ENCODE measurements around the gene SEZ6L2. TPM values are rescaled to one million over a fixed set of nuclear protein-coding genes. Genes with fewer than 3 reads are reported as not detected.
A peak's percentile ranks its signal among the peaks of the same experiment; 100 is the strongest.

Gene SEZ6L2
- total and polyA plus RNA-seq, 2 of the 8 experiments (the other 6 are each of a cell fraction or from before 2014, with no cell fraction given), result 43.5 to 47.7 TPM

DNA sequence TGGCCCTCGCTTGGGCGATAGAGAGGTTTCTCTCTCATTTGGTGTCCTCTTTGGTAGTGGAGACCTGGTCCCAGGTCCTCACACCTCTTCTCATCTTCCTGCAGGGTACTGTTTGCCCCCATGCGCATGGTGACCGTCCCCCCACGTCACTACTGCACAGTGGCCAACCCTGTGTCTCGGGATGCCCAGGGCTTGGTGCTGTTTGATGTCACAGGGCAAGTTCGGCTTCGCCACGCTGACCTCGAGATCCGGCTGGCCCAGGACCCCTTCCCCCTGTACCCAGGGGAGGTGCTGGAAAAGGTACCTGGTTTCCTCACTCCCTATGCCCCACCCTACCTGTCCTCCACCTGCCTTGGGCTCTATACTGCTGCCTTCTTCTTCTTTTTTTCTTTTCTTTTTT, 68.6 kb downstream of the SEZ6L2 start:
- H3K27ac ChIP-seq (ENCODE audit: low read depth, low read length), result no peak overlapping the region
- no peak overlapping the region for H2BK20ac ChIP-seq (ENCODE audit: low read length)
- no peak overlapping the region for H3K4ac ChIP-seq (replicated peaks; ENCODE audit: insufficient read length, low read depth, low read length)
- no peak for FAIRE-seq
- no peak overlapping the region for H3K23ac ChIP-seq (ENCODE audit: insufficient read length)
- H3K4me2 ChIP-seq (ENCODE audit: insufficient read depth in 1 of 2, low read depth in 2 of 2, low read length in 2 of 2), result no peak overlapping the region
- ChIA-PET POLR2A (ENCODE audit: partially characterized antibody) (no interaction called here), CTCF (ENCODE audit: partially characterized antibody) (no interaction called here)
- H3K79me1 ChIP-seq (ENCODE audit: low read depth, low read length), result no peaks in the 10 kb centered on the region
- H3K23me2 ChIP-seq (ENCODE audit: low read depth, low read length), result no peaks in the 10 kb centered on the region
- no peak overlapping the region for H4K5ac ChIP-seq (ENCODE audit: insufficient read length, low read depth, low read length)
- no peak overlapping the region for H2BK5ac ChIP-seq (ENCODE audit: low read depth, low read length)
- no peak overlapping the region for H2AFZ ChIP-seq (ENCODE audit: low read length)
- H3K56ac ChIP-seq (replicated peaks; ENCODE audit: insufficient read length, low read depth, low read length), result no peak overlapping the region
- H3K79me2 ChIP-seq (ENCODE audit: control insufficient read depth in 1 of 2, insufficient read depth in 2 of 2, low read length in 2 of 2), result no peaks in the 10 kb centered on the region
- H3K18ac ChIP-seq (ENCODE audit: extremely low read depth, low read length), result no peak overlapping the region
- DNase-seq (ENCODE audit: low read depth in 1 of 2, low spot score in 2 of 2), result no peak
- H3K36me3 ChIP-seq (ENCODE audit: control insufficient read depth in 2 of 4, insufficient read depth in 4 of 4, low read length in 3 of 4), result no peaks in the 10 kb centered on the region
- H3K27me3 ChIP-seq (replicated peaks in 1 of 4; ENCODE audit: control insufficient read depth in 3 of 4, extremely low read depth in 1 of 4, insufficient read depth in 3 of 4, low read length in 3 of 4), result 0 out of 7 replicates have a peak, but pooled peaks cover 0 to 3% (median 0%) of the 10 kb centered on the region in 4 experiments
- H4K8ac ChIP-seq (ENCODE audit: extremely low read depth, insufficient read depth, low read length), result no peak overlapping the region
- TF ChIP-seq CBX8 (IDR thresholded peaks at IDR 0.05; ENCODE audit: borderline replicate concordance, low read depth, low read length) (no peak), POLR2A (IDR thresholded peaks at IDR 0.05; ENCODE audit: control extremely low read depth in 1 of 2, low read depth in 2 of 2, low read length in 2 of 2) (no peak), SUZ12 (IDR thresholded peaks at IDR 0.05; ENCODE audit: low read length) (no peak), EZH2 (IDR thresholded peaks at IDR 0.05; ENCODE audit: low read depth, low read length, severe bottlenecking) (no peak), EP300 (IDR thresholded peaks at IDR 0.05; ENCODE audit: borderline replicate concordance in 1 of 2, low read depth in 2 of 2, low read length in 2 of 2) (no peak), JUND (IDR thresholded peaks at IDR 0.05; ENCODE audit: low read length) (no peak), ATF2 (IDR thresholded peaks at IDR 0.05; ENCODE audit: low read length) (no peak), PHF8 (conservative IDR thresholded peaks at IDR 0.05; ENCODE audit: low read depth, low read length) (no peak)
- TF ChIP-seq, protein P1, sequence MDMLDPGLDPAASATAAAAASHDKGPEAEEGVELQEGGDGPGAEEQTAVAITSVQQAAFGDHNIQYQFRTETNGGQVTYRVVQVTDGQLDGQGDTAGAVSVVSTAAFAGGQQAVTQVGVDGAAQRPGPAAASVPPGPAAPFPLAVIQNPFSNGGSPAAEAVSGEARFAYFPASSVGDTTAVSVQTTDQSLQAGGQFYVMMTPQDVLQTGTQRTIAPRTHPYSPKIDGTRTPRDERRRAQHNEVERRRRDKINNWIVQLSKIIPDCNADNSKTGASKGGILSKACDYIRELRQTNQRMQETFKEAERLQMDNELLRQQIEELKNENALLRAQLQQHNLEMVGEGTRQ (IDR thresholded peaks at IDR 0.05; ENCODE audit: low read length), result no peak
- no peaks in the 10 kb centered on the region for H3K9me3 ChIP-seq (ENCODE audit: insufficient read depth in 2 of 2, low read depth in 1 of 2, low read length in 1 of 2)
- no peak overlapping the region for H2BK12ac ChIP-seq (ENCODE audit: low read depth, low read length)
- no peak overlapping the region for H2BK15ac ChIP-seq (ENCODE audit: low read length)
- H2BK120ac ChIP-seq (replicated peaks; ENCODE audit: low read depth, low read length), result no peak overlapping the region
- no peak overlapping the region for H3K4me3 ChIP-seq (ENCODE audit: extremely low read depth in 1 of 4, insufficient read depth in 2 of 4, low read depth in 3 of 4, low read length in 4 of 4)
- no peak overlapping the region for H3K14ac ChIP-seq (ENCODE audit: insufficient read length)
- no peak overlapping the region for H3K9ac ChIP-seq (replicated peaks in 1 of 4; ENCODE audit: extremely low read depth in 1 of 4, low read depth in 3 of 4, low read length in 3 of 4)
- peaks cover 0 to 2% (median 0%) of the 10 kb centered on the region in 4 experiments; a peak in 3 of 7 replicates for H3K4me1 ChIP-seq (replicated peaks in 1 of 4; ENCODE audit: control insufficient read depth in 3 of 4, insufficient read depth in 4 of 4, low read length in 3 of 4)
- H4K20me1 ChIP-seq (replicated peaks in 1 of 2; ENCODE audit: control insufficient read depth in 1 of 2, insufficient read depth in 2 of 2, low read length in 2 of 2), result no peaks in the 10 kb centered on the region
- H2AK5ac ChIP-seq (ENCODE audit: low read depth, low read length), result 0 out of 2 replicates have a peak overlapping the region, but pooled peaks have one; percentile 39
- WGBS, 2 experiments (ENCODE audit: extremely low coverage in 1 of 2, insufficient coverage in 1 of 2, insufficient read length in 1 of 2, insufficient replicate concordance in 2 of 2, low coverage in 1 of 2, low lambda C conversion rate in 2 of 2, missing lambda C conversion rate in 1 of 2), result 91% methylated on average over 4 of the region's 11 CpGs; no CpG with 5 or more reads in 1 of the 2 experiments
- no peak overlapping the region for H4K91ac ChIP-seq (replicated peaks; ENCODE audit: insufficient read length, low read length)
